ENCODE results near the gene S100A7A.
"Not testable (repeated sequence)": the region's sequence is repeated elsewhere in the genome, so short reads cannot be mapped to it uniquely, and the experiment has no call there.

The S100A7A gene

DNA sequence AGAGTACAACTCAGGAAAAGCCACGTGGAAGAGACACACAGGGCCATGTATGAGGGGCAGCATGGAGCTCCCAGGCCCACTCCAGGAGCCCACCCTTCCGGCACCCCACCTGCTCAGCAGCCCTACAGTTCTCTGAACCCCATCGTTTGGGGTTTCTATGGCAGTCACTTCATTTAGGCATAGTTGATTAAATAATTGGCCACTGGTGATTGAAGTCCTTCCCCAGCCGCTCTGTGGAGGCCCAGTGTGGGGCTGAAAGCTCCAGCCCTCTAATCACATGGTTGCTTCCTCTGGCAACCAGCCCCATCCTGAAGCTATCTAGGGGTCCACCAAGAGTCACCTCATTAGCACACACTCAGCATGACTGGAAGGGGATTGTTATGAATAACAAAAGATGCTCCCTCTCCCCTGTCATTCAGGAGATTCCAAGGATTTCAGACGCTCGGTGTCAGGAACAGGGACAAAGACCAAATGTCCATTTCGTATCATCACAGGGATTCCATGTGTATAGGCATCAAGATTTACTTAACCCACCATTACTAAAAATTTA is 12.2 kb upstream of the S100A7A start:
- peaks cover 22% of the 10 kb centered on the region for H3K27me3 ChIP-seq (ENCODE audit: control insufficient read depth, insufficient read depth, low read length)

GRCh38 chr1:153404768-153405167 is 11.6 kb upstream of the S100A7A start:
- Histone ChIP-seq H3K4me3 (ENCODE audit: low read depth, low read length) (no peak overlapping the region), H3K9me3 (ENCODE audit: control insufficient read depth, insufficient read depth, low read depth, low read length) (peaks cover 3% of the 10 kb centered on the region; the same call in 1 of the 2 replicates), H3K9ac (ENCODE audit: low read length) (no peak overlapping the region), H3K4me1 (ENCODE audit: control insufficient read depth, insufficient read depth, low read length) (no peaks in the 10 kb centered on the region), H3K27me3 (ENCODE audit: control insufficient read depth, insufficient read depth, low read length) (peaks cover 22% of the 10 kb centered on the region), H3K36me3 (ENCODE audit: control insufficient read depth, insufficient read depth, low read length) (no peaks in the 10 kb centered on the region), H3K27ac (ENCODE audit: low read depth, low read length) (no peak overlapping the region)

More for the DNA sequence above, 12.2 kb upstream of the S100A7A start:
- H3K27ac ChIP-seq (ENCODE audit: low read depth, low read length), result no peak overlapping the region
- peaks cover 3% of the 10 kb centered on the region; the same call in 1 of the 2 replicates for H3K9me3 ChIP-seq (ENCODE audit: control insufficient read depth, insufficient read depth, low read depth, low read length)
- H3K4me3 ChIP-seq (ENCODE audit: low read depth, low read length), result no peak overlapping the region
- no peaks in the 10 kb centered on the region for H3K4me1 ChIP-seq (ENCODE audit: control insufficient read depth, insufficient read depth, low read length)
- no peak overlapping the region for H3K9ac ChIP-seq (ENCODE audit: low read length)
- H3K36me3 ChIP-seq (ENCODE audit: control insufficient read depth, insufficient read depth, low read length), result no peaks in the 10 kb centered on the region

DNA sequence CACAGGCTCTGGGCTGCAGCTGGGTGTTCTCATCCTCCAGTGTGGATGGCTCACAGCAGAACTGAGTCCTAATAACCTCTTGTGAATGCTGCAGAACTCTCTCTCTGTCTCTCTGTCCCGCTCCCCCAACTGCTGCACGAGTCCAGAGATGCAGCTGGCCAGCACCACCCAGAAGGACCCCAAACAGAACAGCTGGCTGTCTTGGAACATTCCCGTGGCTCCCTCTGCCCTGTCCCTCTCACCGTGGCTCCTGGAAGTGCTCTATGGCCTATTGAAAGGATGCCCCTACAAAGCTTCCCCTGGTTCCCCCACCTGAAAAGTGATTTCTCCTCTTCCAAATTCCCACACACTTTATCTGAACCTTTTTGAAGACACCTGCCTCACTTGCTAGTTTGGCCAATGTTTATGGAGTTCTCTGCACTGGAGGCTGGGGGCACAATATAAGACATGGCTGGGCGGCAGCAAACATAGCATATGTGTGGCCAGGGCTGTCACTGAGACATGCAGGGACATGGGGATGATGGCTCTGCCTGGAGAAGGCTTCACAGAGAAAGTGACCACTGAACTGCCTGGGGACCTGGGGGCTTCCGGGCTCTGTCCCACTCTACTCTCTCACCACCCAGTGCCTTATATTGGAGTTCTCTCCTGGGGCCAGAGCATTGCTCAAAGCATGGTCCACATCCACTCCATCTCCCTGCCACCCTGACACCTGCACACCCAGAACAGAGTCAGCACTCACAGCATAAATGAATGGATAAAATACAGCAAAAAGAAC is 10.3 kb upstream of the S100A7A start:
- H3K9ac ChIP-seq (ENCODE audit: low read length); H3K4me3 ChIP-seq (ENCODE audit: low read depth, low read length); H3K9me3 ChIP-seq (ENCODE audit: control insufficient read depth, insufficient read depth, low read depth, low read length); H3K36me3 ChIP-seq (ENCODE audit: control insufficient read depth, insufficient read depth, low read length); H3K4me1 ChIP-seq (ENCODE audit: control insufficient read depth, insufficient read depth, low read length); H3K27ac ChIP-seq (ENCODE audit: low read depth, low read length): not testable (repeated sequence)
- peaks cover 22% of the 10 kb centered on the region for H3K27me3 ChIP-seq (ENCODE audit: control insufficient read depth, insufficient read depth, low read length)

- H3K27ac ChIP-seq (ENCODE audit: low read depth, low read length); H3K9me3 ChIP-seq (ENCODE audit: control insufficient read depth, insufficient read depth, low read depth, low read length); H3K36me3 ChIP-seq (ENCODE audit: control insufficient read depth, insufficient read depth, low read length); H3K4me3 ChIP-seq (ENCODE audit: low read depth, low read length); H3K9ac ChIP-seq (ENCODE audit: low read length); H3K4me1 ChIP-seq (ENCODE audit: control insufficient read depth, insufficient read depth, low read length): not testable (repeated sequence)
- peaks cover 18% of the 10 kb centered on the region for H3K27me3 ChIP-seq (ENCODE audit: control insufficient read depth, insufficient read depth, low read length)
Measured at GRCh38 chr1:153407274-153407673, 9.0 kb upstream of the S100A7A start.

DNA sequence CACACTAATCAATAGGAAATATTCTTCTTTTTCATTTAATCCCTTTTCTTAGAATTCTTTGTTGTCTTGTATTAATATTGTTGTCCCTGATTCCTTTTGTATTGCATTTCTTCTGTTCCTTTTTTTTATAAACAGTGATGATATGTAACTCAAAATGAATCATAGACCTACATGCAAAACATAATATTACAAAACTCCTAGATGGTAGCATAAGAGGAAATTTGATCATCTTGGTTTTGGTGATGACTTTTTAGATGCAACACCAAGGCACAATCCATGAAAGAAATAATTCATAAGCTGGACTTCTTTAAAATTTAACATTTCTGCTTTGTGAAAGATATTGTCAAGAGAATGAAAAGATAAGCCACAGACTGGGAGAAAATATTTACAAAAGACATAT is 2.4 kb upstream of the S100A7A start:
- H3K4me1 ChIP-seq (ENCODE audit: control insufficient read depth, insufficient read depth, low read length); H3K9ac ChIP-seq (ENCODE audit: low read length); H3K4me3 ChIP-seq (ENCODE audit: low read depth, low read length); H3K27ac ChIP-seq (ENCODE audit: low read depth, low read length); H3K27me3 ChIP-seq (ENCODE audit: control insufficient read depth, insufficient read depth, low read length); H3K36me3 ChIP-seq (ENCODE audit: control insufficient read depth, insufficient read depth, low read length); H3K9me3 ChIP-seq (ENCODE audit: control insufficient read depth, insufficient read depth, low read depth, low read length): not testable (repeated sequence)

DNA sequence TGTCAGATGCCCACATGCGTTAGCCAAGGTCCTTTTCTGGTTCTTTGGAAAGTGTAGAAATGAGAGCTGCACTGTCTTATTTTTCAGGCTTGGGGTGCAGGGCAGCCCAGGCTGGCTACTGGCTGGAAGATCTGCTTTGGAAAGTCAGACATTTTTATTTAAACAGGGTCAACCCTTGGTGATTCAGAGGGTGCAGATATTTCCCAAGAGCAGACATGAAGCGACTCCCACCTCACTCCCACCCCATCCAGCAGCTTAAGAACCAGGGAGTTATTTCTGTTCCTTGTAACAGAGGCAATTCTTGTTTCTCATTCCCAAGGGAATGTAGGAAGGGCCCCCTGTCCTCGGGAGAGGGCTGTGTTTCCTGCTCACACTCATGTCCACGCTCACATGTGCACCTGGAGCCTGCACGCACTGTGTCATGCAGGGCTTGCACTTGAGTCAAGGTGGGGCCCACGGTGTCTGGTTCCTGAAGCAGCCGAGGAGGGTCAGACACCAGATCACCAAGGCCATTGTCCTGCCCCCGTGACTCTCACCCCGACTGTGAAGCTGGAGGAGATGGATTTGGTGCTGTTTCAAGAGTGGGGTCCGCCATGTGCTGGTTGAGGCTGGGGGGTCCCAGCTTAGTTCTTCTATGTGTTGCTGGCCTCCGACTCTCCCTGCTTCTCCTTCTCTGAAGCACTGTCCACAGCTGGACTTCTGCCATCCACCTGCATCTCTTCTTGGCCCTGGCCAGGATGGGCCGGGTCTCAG is 992 bp downstream of the S100A7A start:
- peaks cover 20% of the 10 kb centered on the region for H3K27me3 ChIP-seq (ENCODE audit: control insufficient read depth, insufficient read depth, low read length)
- H3K4me1 ChIP-seq (ENCODE audit: control insufficient read depth, insufficient read depth, low read length), result no peaks in the 10 kb centered on the region
- no peaks in the 10 kb centered on the region for H3K9me3 ChIP-seq (ENCODE audit: control insufficient read depth, insufficient read depth, low read depth, low read length)
- no peak overlapping the region for H3K27ac ChIP-seq (ENCODE audit: low read depth, low read length)
- H3K4me3 ChIP-seq (ENCODE audit: low read depth, low read length), result no peak overlapping the region
- H3K9ac ChIP-seq (ENCODE audit: low read length), result no peak overlapping the region
- no peaks in the 10 kb centered on the region for H3K36me3 ChIP-seq (ENCODE audit: control insufficient read depth, insufficient read depth, low read length)

- peaks cover 20% of the 10 kb centered on the region for H3K27me3 ChIP-seq (ENCODE audit: control insufficient read depth, insufficient read depth, low read length)
- H3K9me3 ChIP-seq (ENCODE audit: control insufficient read depth, insufficient read depth, low read depth, low read length); H3K4me1 ChIP-seq (ENCODE audit: control insufficient read depth, insufficient read depth, low read length); H3K27ac ChIP-seq (ENCODE audit: low read depth, low read length); H3K36me3 ChIP-seq (ENCODE audit: control insufficient read depth, insufficient read depth, low read length); H3K9ac ChIP-seq (ENCODE audit: low read length); H3K4me3 ChIP-seq (ENCODE audit: low read depth, low read length): not testable (repeated sequence)
Measured at GRCh38 chr1:153418758-153419435, 2.6 kb downstream of the S100A7A start.

DNA sequence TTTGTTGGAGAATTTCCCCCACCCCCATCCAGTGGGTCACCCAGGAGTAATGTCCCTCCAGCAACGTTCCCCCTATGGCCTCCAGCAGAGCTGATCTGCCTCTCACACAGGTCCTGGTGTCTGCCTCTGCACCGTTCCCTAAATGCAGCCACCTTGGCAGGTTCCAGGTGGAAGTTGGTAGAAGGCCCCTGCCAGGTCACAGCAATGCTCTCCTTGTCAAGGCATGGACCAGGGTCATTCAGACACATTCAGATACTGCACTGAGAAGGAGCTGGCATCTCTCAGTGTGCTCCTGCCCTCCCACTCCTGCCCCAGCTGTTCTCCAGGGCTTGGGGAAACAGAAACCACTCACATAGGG is 3.1 kb downstream of the S100A7A start:
- not testable (repeated sequence) for H3K9me3 ChIP-seq (ENCODE audit: control insufficient read depth, insufficient read depth, low read depth, low read length); H3K4me1 ChIP-seq (ENCODE audit: control insufficient read depth, insufficient read depth, low read length); H3K27ac ChIP-seq (ENCODE audit: low read depth, low read length); H3K4me3 ChIP-seq (ENCODE audit: low read depth, low read length); H3K9ac ChIP-seq (ENCODE audit: low read length); H3K36me3 ChIP-seq (ENCODE audit: control insufficient read depth, insufficient read depth, low read length)
- H3K27me3 ChIP-seq (ENCODE audit: control insufficient read depth, insufficient read depth, low read length), result peaks cover 20% of the 10 kb centered on the region

- Histone ChIP-seq H3K27me3 (ENCODE audit: control insufficient read depth, insufficient read depth, low read length) (peaks cover 22% of the 10 kb centered on the region), H3K9me3 (ENCODE audit: control insufficient read depth, insufficient read depth, low read depth, low read length) (no peaks in the 10 kb centered on the region), H3K27ac (ENCODE audit: low read depth, low read length) (no peak overlapping the region), H3K9ac (ENCODE audit: low read length) (no peak overlapping the region), H3K4me3 (ENCODE audit: low read depth, low read length) (no peak overlapping the region), H3K36me3 (ENCODE audit: control insufficient read depth, insufficient read depth, low read length) (no peaks in the 10 kb centered on the region), H3K4me1 (ENCODE audit: control insufficient read depth, insufficient read depth, low read length) (no peaks in the 10 kb centered on the region)
Measured at GRCh38 chr1:153420306-153420705, 4.0 kb downstream of the S100A7A start.

GRCh38 chr1:153422450-153423068 is 6.2 kb downstream of the S100A7A start:
- Histone ChIP-seq H3K9me3 (ENCODE audit: control insufficient read depth, insufficient read depth, low read depth, low read length) (no peaks in the 10 kb centered on the region), H3K9ac (ENCODE audit: low read length) (no peak overlapping the region), H3K36me3 (ENCODE audit: control insufficient read depth, insufficient read depth, low read length) (no peaks in the 10 kb centered on the region), H3K4me3 (ENCODE audit: low read depth, low read length) (no peak overlapping the region), H3K27ac (ENCODE audit: low read depth, low read length) (no peak overlapping the region), H3K27me3 (ENCODE audit: control insufficient read depth, insufficient read depth, low read length) (peaks cover 26% of the 10 kb centered on the region), H3K4me1 (ENCODE audit: control insufficient read depth, insufficient read depth, low read length) (no peaks in the 10 kb centered on the region)

Data from HUES6 (cell line).